Activated T-cell treated with anti-CD3 and anti-CD28 coated beads for 24 hours (primary cell): ENCODE measurements around the gene RASGRF1.

Source experiments
- DNase-seq: peaks from one replicate; pipeline ENCODE4 v3.0.0-alpha.2; 2020; ENCODE audit warnings: low read depth

RASGRF1 gene

GRCh38 chr15:78950902-78951840, 139.4 kb downstream of the RASGRF1 start:
- no peak for DNase-seq

GRCh38 chr15:78950343-78950742, 140.2 kb downstream of the RASGRF1 start:
- no peak for DNase-seq

- DNase-seq = no peak
Measured at GRCh38 chr15:78949461-78949860, 141.1 kb downstream of the RASGRF1 start.

GRCh38 chr15:78947506-78947905, 143.1 kb downstream of the RASGRF1 start:
- no peak for DNase-seq

- DNase-seq = no peak
Measured at GRCh38 chr15:78946493-78946892, 144.1 kb downstream of the RASGRF1 start.

GRCh38 chr15:78944669-78945407, 145.7 kb downstream of the RASGRF1 start, which contains the start of gene CTSH:
Gene CTSH, minus strand, starts transcription at chr15:78945046. Its CDS starts 65 bp downstream, at chr15:78944981.
- DNase-seq = peak; percentile 61

GRCh38 chr15:78944202-78944625, 146.4 kb downstream of the RASGRF1 start:
- no peak for DNase-seq

GRCh38 chr15:78943692-78944091, 146.9 kb downstream of the RASGRF1 start:
- DNase-seq = no peak

GRCh38 chr15:78942741-78943140, 147.8 kb downstream of the RASGRF1 start:
- DNase-seq = no peak

- no peak for DNase-seq
Measured at GRCh38 chr15:78938658-78939488, 151.7 kb downstream of the RASGRF1 start.

GRCh38 chr15:78937132-78937739, 153.3 kb downstream of the RASGRF1 start:
- DNase-seq = no peak

GRCh38 chr15:78934655-78935023, 155.9 kb downstream of the RASGRF1 start:
- no peak for DNase-seq

- no peak for DNase-seq
Measured at GRCh38 chr15:78933823-78934654, 156.5 kb downstream of the RASGRF1 start.

- DNase-seq = no peak
Measured at GRCh38 chr15:78933187-78933822, 157.3 kb downstream of the RASGRF1 start.

- DNase-seq = no peak
Measured at GRCh38 chr15:78932258-78932808, 158.2 kb downstream of the RASGRF1 start.

- DNase-seq = no peak
Measured at GRCh38 chr15:78931439-78932257, 158.9 kb downstream of the RASGRF1 start.

GRCh38 chr15:78930577-78931388, 159.8 kb downstream of the RASGRF1 start:
- no peak for DNase-seq
